Right ventricle myocardium inferior (tissue), 1 donor: ENCODE measurements around the gene FBRSL1. TPM values are rescaled to one million over a fixed set of nuclear protein-coding genes. Genes with fewer than 3 reads are reported as not detected.
"Not testable (repeated sequence)": the region's sequence is repeated elsewhere in the genome, so short reads cannot be mapped to it uniquely, and the experiment has no call there.

ENCODE experiments used
- ATAC-seq: fragments of 200-7000 bp; cut with Tn5 transposase; one replicate; pipeline ENCODE4 v1.9.1; 2020; ENCODE audit warnings: mild to moderate bottlenecking, moderate library complexity
- DNase-seq: peaks from one replicate; pipeline ENCODE4 v3.0.0; 2021; ENCODE audit errors: missing footprints
- intact Hi-C: fragments of 100-400 bp; cut with DNase I; formaldehyde crosslinking; loops from one replicate; pipeline ENCODE4 v1.11.0; 2022
- total RNA-seq: library from RNA; stranded (reverse); fragmentation: NEBNext Ultra II Directional; extraction: Animal tissue kit (Norgen Biotek cat#: 25700); gene quantifications from one replicate; pipeline ENCODE4 v1.2.1, GENCODE V29; 2021
- donor health status: DM: no; HTN: yes; CAD: no; lungs with severe emphysema.

Gene FBRSL1
- total RNA-seq, 1 donor from 2014 or later, result 51.9 TPM

- intact Hi-C loops, result no loop called here
- peak; percentile 45 for DNase-seq
- ATAC-seq, result no peak
These were observed 23.4 kb upstream of the FBRSL1 start for GRCh38 chr12:132466241-132467201.

DNA sequence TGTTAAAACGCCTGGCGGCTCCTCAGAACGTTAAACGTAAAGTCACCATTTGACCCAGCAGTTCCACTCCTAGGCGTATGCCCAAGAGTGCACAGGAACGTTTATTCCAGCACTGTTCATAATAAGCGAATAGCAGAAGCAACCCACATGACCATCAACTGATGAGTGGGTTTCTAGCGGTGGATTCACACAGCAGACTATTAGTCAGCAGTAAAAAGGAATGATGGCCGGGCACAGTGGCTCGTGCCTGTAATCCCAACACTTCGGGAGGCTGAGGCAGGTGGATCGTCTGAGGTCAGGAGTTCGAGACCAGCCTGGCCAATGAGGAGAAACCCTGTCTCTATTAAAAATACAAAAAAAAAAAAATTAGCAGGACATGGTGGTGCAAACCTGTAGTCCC lies 22.4 kb upstream of the FBRSL1 start:
- intact Hi-C loops, result no loop called here
- DNase-seq (no peak), ATAC-seq (no peak)

GRCh38 chr12:132469423-132469822 lies 20.5 kb upstream of the FBRSL1 start:
- DNase-seq, result no peak
- intact Hi-C loops, result no loop called here
- no peak for ATAC-seq

DNA sequence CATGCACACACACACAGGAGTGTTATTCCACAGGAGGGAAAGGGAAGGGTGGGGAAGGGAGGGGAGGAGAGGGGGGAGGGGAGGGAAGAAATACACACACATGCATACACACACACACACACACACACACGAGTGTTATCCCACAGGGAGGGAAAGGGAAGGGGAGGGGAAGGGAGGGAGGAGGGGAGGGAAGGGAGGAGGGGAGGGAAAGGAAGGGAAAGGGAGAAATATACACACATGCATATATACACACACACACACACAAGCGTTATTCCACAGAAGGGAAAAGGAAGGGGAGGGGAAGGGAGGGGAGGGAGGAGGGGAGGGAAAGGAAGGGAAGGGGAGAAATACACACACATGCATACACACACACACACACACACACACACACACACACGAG lies 19.6 kb upstream of the FBRSL1 start:
- ATAC-seq (no peak), DNase-seq (no peak)
- intact Hi-C loops, result no loop called here

DNA sequence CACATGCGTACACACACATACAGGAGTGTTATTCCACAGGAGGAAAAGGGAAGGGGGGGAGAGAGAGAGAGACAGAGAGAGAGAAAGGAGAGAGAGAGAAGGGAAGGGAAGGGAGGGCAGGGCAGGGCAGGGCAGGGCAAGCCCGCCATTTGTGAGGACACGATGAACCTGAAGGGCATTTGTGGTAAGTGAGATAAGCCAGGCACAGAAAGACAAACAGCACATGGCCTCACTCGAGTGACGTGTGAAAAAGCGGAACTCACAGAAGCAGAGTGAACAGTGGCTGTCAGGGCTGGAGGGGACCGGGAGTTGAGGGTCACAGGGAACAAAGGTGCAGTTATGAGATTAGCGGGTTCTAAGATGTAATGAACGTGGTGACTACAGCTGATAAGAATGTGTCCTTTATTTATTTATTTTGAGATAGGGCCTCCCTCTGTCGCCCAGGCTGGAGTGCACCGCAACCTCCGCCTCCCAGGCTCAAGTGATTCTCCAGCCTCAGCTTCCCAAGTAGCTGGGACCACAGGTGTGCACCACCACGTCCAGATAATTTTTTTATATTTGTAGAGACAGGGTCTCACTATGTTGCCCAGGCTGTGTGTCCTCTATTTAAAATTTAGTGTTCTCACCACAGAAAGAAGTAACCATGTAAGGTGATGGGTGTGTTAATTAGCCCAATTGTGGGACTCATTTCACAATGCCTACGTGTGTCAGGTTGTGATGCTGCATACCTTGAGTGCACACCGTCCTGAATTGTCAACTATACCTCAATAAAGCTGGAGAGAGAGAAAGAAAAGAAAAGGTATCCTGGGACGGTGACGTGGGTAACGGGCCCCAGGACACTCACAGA lies 18.7 kb upstream of the FBRSL1 start:
- DNase-seq, result peak; percentile 57
- intact Hi-C loops, result no loop called here
- ATAC-seq, result peak; percentile 82

- no peak for ATAC-seq
- peak; percentile 35 for DNase-seq
- intact Hi-C loops, result no loop called here
These were observed 18.1 kb upstream of the FBRSL1 start for GRCh38 chr12:132471858-132472255.

- ATAC-seq (no peak), DNase-seq (peak; percentile 42)
- intact Hi-C loops, result no loop called here
These were observed 17.6 kb upstream of the FBRSL1 start for GRCh38 chr12:132472386-132472785.

GRCh38 chr12:132474237-132474741 lies 15.7 kb upstream of the FBRSL1 start:
- ATAC-seq (no peak), DNase-seq (peak; percentile 43)
- intact Hi-C loops, result no loop called here

- ATAC-seq, DNase-seq, intact Hi-C loops: not testable (repeated sequence)
These were observed 15.1 kb upstream of the FBRSL1 start for GRCh38 chr12:132474799-132475303.

- intact Hi-C loops, result no loop called here
- ATAC-seq (no peak), DNase-seq (peak; percentile 52)
These were observed 14.5 kb upstream of the FBRSL1 start for GRCh38 chr12:132475304-132476037.

- DNase-seq, result no peak
- intact Hi-C loops, result no loop called here
- no peak for ATAC-seq
These were observed 13.9 kb upstream of the FBRSL1 start for GRCh38 chr12:132476038-132476414.

GRCh38 chr12:132476421-132476820 lies 13.5 kb upstream of the FBRSL1 start:
- intact Hi-C loops, result no loop called here
- ATAC-seq, result no peak
- DNase-seq, result peak; percentile 58

DNA sequence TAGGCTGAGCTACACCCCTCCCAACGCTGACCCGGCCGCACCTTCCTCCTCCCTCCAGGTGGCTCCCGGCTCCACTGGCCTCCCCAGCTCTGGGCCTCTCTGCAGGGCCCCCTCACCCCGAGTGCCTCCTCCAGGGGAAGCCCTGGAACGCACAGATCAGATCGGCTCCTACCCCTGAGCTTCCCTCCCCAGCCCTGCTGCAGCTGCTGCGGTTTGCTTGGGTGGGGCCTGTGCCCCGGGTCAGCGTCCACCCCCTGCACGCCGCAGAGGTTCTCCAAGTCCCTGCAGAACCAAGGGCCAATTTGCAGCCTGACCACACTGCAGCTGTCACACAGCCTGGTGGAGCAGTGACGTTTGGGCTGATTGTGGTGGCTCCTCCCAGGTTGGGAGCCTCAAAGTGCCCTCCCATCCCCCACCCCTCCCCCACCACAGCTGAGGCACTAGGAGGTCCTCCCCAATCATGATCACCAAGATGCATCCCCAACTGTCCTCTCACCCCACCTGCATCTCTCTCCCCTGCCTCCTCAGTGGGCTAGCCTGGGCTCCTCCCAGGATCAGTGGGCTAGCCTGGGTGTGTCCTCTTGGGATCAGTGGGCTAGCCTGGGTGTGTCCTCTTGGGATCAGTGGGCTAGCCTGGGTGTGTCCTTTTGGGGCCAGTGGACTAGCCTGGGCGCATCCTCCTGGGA lies 12.8 kb upstream of the FBRSL1 start:
- DNase-seq (peak; percentile 55), ATAC-seq (no peak)
- intact Hi-C loops, result no loop called here

- ATAC-seq, result no peak
- DNase-seq, result peak; percentile 37
- intact Hi-C loops, result no loop called here
These were observed 12.1 kb upstream of the FBRSL1 start for GRCh38 chr12:132477703-132478432.

DNA sequence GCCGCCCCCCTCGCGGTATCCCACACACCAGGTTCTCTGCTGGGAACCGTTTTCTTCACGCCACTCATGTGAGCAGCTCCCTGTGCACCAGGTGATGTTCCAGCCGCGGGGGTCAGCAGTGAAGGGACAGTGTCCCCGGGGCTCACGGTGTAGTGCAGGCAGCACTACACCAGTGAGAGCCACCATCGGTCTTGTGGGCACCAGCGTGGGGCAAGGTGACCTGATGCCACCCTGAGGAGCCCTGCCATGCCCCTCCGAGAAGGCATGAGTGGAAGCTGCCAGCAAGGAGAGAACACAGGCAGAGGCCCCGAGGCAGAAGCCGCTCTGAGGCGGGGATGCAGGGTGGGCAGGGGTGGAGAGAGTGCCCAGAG lies 11.5 kb upstream of the FBRSL1 start:
- intact Hi-C loops, result no loop called here
- peak; percentile 43 for DNase-seq
- ATAC-seq, result no peak

GRCh38 chr12:132478845-132479244 lies 11.1 kb upstream of the FBRSL1 start:
- DNase-seq (peak; percentile 33), ATAC-seq (no peak)
- intact Hi-C loops, result no loop called here

DNA sequence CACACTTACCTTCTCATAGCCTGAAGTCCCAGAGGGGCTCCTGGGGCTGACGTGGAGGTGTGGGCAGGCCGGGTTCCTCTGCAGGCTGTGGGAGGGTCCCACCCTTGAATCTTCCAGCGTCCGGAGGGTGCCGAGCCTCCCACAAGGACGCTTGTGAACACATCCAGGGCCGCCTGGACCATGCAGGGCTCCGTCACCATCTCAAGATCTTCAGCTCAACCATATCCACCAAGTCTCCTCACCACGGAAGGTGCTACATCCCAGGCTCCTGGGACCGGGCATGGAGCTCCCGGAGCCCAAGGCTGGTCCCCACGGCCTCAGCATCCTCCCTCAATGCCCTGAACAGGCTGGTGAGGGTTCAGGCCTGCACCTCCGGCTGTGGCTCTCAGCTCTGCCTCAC lies 10.7 kb upstream of the FBRSL1 start:
- no peak for DNase-seq
- intact Hi-C loops, result no loop called here
- no peak for ATAC-seq
